NCI-H748 (cell line): ENCODE data around the gene RGS9.
"Not testable (repeated sequence)": the region's sequence is repeated elsewhere in the genome, so short reads cannot be mapped to it uniquely, and the experiment has no call there.

Experiments
- DNase-seq: peaks from one replicate; lab custom pipeline; 2025; ENCODE audit not compliant: unreplicated experiment; lab: John Stamatoyannopoulos, UW

The RGS9 gene

DNA sequence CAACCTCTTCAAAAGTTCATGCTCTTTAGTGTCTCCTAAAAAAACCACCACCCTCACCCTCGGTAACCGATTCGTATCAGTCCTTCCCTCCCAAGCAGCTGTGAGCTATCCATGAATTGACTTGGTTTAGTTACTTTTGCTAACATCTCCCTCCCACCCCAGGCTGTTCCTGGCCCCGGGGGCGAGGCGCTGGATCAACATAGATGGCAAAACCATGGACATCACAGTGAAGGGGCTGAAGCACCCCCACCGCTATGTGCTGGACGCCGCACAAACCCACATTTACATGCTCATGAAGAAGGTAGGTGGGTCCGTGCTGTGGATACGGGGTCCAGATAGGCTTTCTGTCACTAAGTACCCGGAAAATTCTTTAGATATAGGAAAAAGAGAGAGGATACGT lies 66.8 kb downstream of the RGS9 start:
- DNase-seq: no peak

DNA sequence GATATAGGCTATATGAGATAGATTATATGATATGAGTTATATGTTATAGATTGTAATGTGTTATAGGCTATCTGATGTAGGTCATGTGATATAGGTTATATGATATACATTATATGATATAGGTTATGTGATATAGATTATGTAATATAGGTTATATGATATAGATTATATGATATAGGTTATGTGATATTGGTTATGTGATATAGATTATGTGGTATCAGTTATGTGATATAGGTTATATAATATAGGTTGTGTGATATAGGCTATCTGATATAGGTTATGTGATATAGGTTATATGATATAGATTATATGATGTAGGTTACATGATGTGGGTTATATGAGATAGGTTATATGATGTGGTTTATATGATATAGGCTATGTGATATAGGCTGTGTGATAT lies 68.5 kb downstream of the RGS9 start:
- DNase-seq: no peak

- DNase-seq: not testable (repeated sequence)
Measured at GRCh38 chr17:65207448-65207847, 70.3 kb downstream of the RGS9 start.

DNA sequence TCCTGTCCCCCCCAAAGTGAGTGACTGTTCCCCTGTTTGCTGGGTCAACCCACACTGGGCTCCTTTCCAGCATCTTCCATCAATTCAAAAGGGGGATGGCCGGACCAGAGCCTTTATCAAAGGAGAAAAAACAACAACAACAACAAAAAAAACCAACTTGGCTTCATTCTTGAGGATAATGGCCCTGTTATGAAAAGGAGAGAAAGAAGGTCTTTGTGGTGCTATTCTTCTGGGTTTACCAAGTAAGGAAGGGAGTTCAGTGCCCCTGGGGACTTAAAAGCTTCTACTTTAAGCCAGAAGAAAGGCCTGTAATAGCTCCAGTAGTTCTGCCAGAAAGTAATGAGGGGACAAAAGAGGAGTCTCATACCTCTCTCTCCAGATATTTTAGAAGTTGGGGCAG lies 71.5 kb downstream of the RGS9 start:
- DNase-seq: no peak

- DNase-seq: no peak
Measured at GRCh38 chr17:65218261-65218660, 81.1 kb downstream of the RGS9 start.

DNA sequence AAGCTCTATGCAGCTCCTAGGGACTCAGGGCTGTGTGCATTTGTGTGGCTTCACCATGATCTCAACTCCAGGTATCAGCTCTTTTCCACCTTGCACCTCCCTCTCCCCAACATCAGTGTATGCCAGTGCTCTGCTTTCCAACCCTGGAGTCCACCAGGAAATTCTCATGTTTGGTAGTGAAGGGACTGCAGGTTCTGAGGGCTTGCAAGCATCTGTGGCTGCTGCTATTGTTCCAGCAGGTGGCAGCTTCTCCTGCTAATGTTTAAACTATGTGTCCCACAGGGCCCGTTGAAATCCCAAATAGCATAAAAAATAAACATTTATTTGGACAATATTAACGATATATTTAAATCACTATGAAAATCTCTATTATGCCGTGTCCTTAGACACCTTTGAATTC lies 82.0 kb downstream of the RGS9 start:
- peak; percentile 8 for DNase-seq

DNA sequence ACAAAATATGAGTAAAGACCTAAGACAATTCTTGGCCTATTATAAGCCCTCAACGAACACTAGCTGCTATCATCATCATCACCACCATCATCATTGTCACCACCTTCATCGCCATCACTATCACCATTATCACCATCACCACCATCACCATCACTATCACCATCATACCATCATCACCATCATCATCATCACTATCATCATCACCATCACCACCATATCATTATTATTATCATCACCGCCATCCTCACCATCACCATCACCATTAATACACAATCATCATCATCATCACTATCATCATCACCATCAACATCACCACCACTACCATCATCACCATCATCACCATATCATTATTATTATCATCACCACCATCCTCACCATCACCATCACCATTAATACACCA lies 82.5 kb downstream of the RGS9 start:
- DNase-seq: no peak

DNA sequence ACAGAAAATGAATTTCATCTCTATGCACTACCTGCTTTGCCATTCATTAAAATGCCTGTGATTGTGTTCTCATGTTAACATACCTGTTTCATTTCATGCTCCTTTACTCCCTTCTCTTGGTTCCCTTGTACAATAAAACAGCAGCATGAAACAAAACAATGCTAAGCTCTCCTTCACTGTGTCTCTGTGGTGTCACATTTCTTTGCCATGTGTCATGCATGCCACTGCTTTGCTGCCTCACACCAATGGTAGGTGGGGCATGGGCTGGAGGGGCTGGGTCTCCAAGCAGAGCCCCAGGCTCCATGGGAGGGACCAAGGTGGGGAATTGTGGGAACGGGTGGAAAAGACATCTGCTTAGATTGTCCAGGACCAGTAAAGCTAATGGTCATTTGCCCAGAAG lies 83.6 kb downstream of the RGS9 start:
- DNase-seq: peak; percentile 11

DNA sequence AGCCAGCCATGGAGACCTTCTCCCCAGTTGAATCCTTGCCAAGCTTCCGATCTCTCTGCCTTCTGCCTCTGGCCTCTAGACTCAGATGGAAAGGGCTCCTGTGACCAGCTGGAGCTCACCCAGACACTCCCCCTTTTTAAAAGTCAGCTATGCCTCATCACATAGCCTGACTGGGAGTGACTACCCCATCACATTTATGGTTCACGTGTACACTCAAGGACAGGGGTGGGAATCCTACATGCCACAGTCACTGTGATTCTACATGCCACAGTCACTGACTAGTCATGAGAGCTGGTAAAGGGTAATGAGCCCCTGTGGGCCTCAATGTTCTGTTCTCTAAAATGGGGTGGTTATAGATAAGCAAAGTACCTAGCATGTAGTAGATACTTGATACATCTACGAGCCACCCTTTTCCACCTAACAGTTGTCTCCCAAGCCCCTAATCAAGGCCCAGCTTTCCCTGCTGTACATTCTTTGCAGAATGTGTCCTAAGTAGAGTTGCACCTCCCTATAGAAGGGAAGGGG lies 85.1 kb downstream of the RGS9 start:
- no peak for DNase-seq

- no peak for DNase-seq
Measured at GRCh38 chr17:65225061-65225460, 87.9 kb downstream of the RGS9 start.

DNA sequence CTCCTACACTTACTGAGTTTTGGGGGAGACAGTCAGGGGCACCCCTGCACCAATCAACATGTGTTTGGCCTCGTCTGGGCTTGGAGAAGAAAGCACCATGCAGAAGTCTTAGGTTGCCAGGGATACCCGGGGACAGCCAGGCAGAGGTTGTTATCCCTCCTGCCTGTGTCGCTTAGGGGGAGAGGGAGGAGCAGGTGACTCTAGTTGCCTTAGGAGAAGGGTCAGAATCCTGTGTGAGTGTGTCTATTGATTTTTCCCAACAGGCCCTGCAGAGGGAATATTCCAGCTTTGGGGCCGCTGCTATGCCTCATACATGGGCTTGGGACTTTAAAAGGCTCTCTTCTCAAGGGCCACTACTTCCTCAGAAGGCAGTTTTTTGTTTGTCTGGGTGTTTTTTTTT lies 89.1 kb downstream of the RGS9 start:
- DNase-seq: peak; percentile 57

DNA sequence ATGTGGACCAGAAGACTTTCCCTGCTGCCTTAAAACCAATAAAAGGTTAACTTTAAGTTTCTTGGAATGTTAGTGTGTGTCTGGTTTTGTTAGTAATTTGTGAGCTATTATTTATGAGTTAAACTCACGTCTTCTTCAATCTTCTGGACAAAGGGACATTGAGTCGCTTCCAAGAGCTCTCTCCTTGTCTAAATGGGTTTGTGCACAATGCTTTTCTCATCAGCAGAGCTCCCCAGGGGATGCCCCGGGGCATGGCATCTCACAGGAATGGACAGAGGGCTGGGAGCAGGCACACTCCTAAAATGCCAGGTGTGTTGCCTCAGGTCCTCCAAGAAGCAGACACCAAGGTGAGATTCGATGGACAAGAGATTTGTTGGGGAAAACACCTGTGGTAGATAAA lies 90.5 kb downstream of the RGS9 start:
- DNase-seq: no peak

DNA sequence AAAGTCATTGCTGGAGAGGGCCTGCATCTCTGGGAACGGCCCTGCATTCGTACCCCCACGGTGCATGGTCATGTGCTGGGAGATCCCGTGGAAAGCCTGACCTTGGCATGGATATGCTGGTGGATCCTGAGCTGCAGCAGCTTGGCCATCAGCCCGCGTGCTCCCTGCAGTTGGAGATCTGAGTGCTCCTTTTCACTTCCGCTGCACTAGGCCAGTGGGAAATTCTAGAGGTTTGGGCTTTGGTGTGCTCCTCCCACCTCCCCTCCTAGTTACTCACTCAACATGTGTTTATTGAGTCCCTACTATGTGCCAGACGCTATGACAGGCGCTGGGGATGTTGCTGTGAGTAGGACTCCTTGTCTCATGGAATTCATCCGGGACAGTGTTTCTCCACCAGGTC lies 91.1 kb downstream of the RGS9 start:
- no peak for DNase-seq

DNA sequence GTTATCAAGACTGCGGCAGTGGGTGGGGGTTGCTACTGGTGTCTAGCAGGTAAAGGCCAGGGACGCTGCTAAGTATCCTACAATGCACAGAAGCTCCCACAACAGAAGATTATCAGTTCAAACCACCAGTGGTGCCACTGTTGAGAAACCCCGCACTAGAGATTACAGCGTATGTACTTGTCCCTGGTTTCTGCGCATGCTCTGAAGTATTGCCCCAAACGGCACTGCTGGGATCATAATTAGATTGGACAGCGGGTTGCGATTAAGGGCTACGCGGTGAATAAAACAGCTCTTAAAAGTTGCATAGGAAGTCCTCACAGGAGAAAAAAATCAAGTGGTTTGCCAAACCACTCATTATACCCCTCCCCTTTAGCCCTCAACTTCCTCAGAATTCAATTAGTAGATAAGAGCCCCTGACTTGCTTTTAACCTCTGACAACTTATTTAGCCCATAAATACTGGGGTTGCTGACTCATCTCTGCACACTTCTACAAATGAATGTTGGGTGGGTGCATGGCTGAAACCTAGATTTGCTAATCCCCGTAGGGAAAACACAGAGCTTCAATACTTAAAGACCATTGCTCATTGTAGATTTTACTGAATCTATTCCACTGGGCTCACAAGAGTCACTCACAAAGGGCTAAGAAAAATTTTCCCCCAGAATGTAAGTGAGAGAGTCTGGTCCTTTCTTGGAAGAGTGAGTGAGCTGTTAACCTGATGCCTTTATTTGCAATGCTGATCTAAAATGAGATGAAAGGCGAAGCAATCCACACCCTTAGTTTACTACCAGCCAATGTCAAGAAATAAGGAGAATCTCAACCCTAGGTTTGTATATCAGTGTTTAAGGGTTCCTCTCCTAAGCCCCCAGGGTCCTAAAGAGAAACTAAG lies 91.8 kb downstream of the RGS9 start:
- DNase-seq: peak; percentile 71

DNA sequence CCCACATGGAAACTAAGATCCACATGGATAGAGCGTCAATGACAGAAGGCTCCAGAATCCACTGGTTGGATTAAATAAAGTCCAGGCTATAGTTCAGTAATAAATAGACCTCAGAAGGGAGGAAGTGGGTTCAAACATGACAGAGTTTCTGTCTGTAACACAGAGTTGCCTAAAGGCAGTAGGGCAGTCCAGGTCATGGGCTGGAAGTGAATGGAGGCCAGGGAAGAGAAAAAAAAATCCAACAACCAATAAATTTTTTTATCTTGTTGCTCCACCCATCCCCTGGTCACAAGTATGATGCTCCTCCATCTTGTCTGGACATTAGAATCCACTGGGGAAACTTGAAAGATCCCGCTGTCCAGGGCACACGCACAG lies 92.4 kb downstream of the RGS9 start:
- DNase-seq: no peak

GRCh38 chr17:65230040-65230439 lies 92.9 kb downstream of the RGS9 start:
- no peak for DNase-seq

- DNase-seq: no peak
Measured at GRCh38 chr17:65231086-65231485, 93.9 kb downstream of the RGS9 start.

GRCh38 chr17:65231662-65232335 lies 94.6 kb downstream of the RGS9 start:
- peak; percentile 65 for DNase-seq

GRCh38 chr17:65235284-65235683 lies 98.1 kb downstream of the RGS9 start:
- DNase-seq: no peak

- DNase-seq: no peak
Measured at GRCh38 chr17:65236321-65236720, 99.2 kb downstream of the RGS9 start.

- DNase-seq: peak; percentile 81
Measured at GRCh38 chr17:65243838-65244625, 106.9 kb downstream of the RGS9 start.

DNA sequence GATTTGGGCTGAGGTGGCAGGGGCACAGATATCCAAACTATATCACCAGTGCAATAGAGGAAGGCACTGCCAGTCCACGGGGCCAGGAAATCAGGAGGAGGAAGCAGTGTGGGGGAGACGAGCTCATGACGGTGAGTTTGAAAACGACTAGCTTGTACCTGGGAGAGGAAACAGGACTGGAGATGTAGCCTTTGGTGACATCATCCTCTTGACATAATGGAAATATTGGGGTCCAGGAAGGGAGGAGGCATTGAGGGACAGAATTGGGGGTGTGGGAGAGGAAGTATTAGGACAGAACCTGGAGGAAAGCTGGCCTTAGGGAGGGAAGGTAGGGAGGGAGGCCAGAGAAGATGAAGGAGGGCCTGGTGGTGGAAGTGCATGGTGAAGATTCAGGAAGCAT lies 109.1 kb downstream of the RGS9 start:
- DNase-seq: no peak
